ENCODE measurements around the gene XYLT2.

The XYLT2 gene

DNA sequence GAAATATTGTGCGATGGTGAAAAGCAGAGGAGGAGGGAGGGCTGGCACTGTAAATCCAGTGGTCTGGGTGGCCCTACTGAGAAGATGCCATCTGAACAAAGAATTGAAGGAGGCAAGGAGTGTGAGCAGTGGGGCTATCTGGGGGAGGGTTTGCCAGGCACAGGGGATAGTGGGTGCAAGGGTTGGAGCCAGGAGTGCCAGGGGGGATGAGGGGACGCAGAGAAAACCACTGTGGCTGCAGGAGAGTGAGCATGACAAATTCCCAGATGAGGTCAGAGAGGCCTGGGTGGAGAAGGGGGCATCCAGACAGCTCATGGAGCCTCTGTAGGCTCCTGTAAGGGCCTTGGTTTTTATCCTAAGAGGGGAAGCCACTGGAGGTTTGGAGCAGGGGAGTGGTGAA is 4.8 kb downstream of the XYLT2 start:
- no peak overlapping the region for H3K27ac ChIP-seq (ENCODE audit: low read depth, low read length)
- H3K9ac ChIP-seq (ENCODE audit: low read depth, low read length), result no peak overlapping the region
- H3K9me3 ChIP-seq (ENCODE audit: insufficient read depth, low read depth, low read length), result no peaks in the 10 kb centered on the region
- no peak overlapping the region for H3K4me3 ChIP-seq (ENCODE audit: low read length)
- H3K27me3 ChIP-seq (ENCODE audit: insufficient read depth, low read length), result no peaks in the 10 kb centered on the region
- WGBS, result 81% methylated on average over 2 of the region's 2 CpGs
- peaks cover 20% of the 10 kb centered on the region for H3K36me3 ChIP-seq (ENCODE audit: insufficient read depth, low read length)
- peaks cover 13% of the 10 kb centered on the region; the same call in 1 of the 2 replicates for H3K4me1 ChIP-seq (ENCODE audit: insufficient read depth, low read length)

DNA sequence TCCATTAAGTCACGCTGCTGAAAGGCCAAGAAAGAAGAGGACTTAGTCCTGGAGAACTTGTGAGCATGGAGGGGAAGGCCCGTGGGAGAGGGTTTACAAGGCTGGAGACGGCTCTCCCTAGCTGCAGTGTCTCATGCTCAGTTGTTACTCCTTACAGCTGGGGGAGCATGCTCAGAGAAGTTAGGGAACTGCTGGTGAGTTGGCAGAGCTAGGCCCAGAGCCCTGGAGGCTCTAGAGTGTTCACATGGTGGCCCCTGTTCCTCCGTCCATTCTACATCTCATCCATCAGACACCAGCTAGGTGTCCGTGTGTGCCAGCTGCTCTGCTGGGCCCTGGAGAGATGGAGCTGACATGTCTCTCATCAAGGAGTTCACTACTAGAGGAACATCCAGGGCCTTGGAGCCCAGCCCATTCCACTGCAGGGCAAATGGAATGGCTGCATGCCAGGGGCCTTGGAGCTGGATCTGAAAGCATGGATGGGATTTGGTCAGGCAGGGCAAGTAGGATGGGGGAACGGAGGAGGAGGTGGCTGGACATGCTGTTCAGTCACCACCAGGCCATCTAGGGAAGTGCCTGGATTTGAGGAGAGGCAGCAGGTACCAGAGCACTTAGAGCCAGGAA is 6.3 kb downstream of the XYLT2 start:
- no peaks in the 10 kb centered on the region for H3K27me3 ChIP-seq (ENCODE audit: insufficient read depth, low read length)
- WGBS, result 93% methylated on average over 6 of the region's 6 CpGs
- H3K9ac ChIP-seq (ENCODE audit: low read depth, low read length), result no peak overlapping the region
- H3K4me3 ChIP-seq (ENCODE audit: low read length), result no peak overlapping the region
- H3K27ac ChIP-seq (ENCODE audit: low read depth, low read length), result no peak overlapping the region
- H3K36me3 ChIP-seq (ENCODE audit: insufficient read depth, low read length), result peaks cover 35% of the 10 kb centered on the region
- no peaks in the 10 kb centered on the region for H3K9me3 ChIP-seq (ENCODE audit: insufficient read depth, low read depth, low read length)
- peaks cover 13% of the 10 kb centered on the region; the same call in 1 of the 2 replicates for H3K4me1 ChIP-seq (ENCODE audit: insufficient read depth, low read length)

GRCh38 chr17:50352693-50353599 is 7.0 kb downstream of the XYLT2 start:
- Histone ChIP-seq H3K4me1 (ENCODE audit: insufficient read depth, low read length) (peaks cover 7% of the 10 kb centered on the region; the same call in 1 of the 2 replicates), H3K27me3 (ENCODE audit: insufficient read depth, low read length) (no peaks in the 10 kb centered on the region), H3K36me3 (ENCODE audit: insufficient read depth, low read length) (peaks cover 40% of the 10 kb centered on the region), H3K9ac (ENCODE audit: low read depth, low read length) (no peak overlapping the region), H3K4me3 (ENCODE audit: low read length) (no peak overlapping the region), H3K9me3 (ENCODE audit: insufficient read depth, low read depth, low read length) (no peaks in the 10 kb centered on the region), H3K27ac (ENCODE audit: low read depth, low read length) (no peak overlapping the region)
- WGBS, result 91% methylated on average over 21 of the region's 21 CpGs

DNA sequence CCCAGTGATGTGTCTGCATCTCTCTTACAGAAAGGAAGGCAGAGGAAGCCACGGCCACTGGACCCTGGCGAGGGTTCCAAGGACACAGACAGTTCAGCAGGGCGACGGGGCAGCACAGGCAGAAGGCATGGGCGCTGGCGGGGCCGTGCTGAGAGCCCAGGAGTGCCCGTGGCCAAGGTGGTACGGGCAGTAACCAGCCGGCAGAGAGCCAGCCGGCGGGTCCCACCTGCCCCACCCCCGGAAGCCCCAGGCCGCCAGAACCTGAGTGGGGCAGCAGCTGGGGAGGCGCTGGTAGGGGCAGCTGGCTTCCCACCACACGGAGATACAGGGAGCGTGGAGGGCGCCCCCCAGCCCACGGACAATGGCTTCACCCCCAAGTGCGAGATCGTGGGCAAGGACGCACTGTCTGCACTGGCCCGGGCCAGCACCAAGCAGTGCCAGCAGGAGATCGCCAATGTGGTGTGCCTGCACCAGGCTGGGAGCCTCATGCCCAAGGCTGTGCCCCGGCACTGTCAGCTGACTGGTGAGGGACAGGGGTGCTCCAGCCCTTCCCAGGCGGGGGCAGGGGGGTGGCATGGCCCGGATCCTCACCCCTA is 7.8 kb downstream of the XYLT2 start:
- Histone ChIP-seq H3K4me3 (ENCODE audit: low read length) (no peak overlapping the region), H3K9me3 (ENCODE audit: insufficient read depth, low read depth, low read length) (no peaks in the 10 kb centered on the region), H3K4me1 (ENCODE audit: insufficient read depth, low read length) (peaks cover 1% of the 10 kb centered on the region; the same call in 1 of the 2 replicates), H3K9ac (ENCODE audit: low read depth, low read length) (no peak overlapping the region), H3K27me3 (ENCODE audit: insufficient read depth, low read length) (no peaks in the 10 kb centered on the region), H3K27ac (ENCODE audit: low read depth, low read length) (no peak overlapping the region), H3K36me3 (ENCODE audit: insufficient read depth, low read length) (peaks cover 47% of the 10 kb centered on the region)
- WGBS, result 94% methylated on average over 27 of the region's 27 CpGs

- Histone ChIP-seq H3K4me3 (ENCODE audit: low read length) (no peak overlapping the region), H3K4me1 (ENCODE audit: insufficient read depth, low read length) (no peaks in the 10 kb centered on the region), H3K27ac (ENCODE audit: low read depth, low read length) (no peak overlapping the region), H3K9ac (ENCODE audit: low read depth, low read length) (no peak overlapping the region), H3K27me3 (ENCODE audit: insufficient read depth, low read length) (no peaks in the 10 kb centered on the region), H3K36me3 (ENCODE audit: insufficient read depth, low read length) (peaks cover 52% of the 10 kb centered on the region), H3K9me3 (ENCODE audit: insufficient read depth, low read depth, low read length) (no peaks in the 10 kb centered on the region)
- 95% methylated on average over 15 of the region's 15 CpGs for WGBS
Observed at GRCh38 chr17:50354198-50354597, 8.3 kb downstream of the XYLT2 start.

- WGBS, result 96% methylated on average over 13 of the region's 13 CpGs
- no peak overlapping the region for H3K9ac ChIP-seq (ENCODE audit: low read depth, low read length)
- H3K27me3 ChIP-seq (ENCODE audit: insufficient read depth, low read length), result no peaks in the 10 kb centered on the region
- no peaks in the 10 kb centered on the region for H3K9me3 ChIP-seq (ENCODE audit: insufficient read depth, low read depth, low read length)
- peaks cover 58% of the 10 kb centered on the region for H3K36me3 ChIP-seq (ENCODE audit: insufficient read depth, low read length)
- no peak overlapping the region for H3K4me3 ChIP-seq (ENCODE audit: low read length)
- H3K4me1 ChIP-seq (ENCODE audit: insufficient read depth, low read length), result no peaks in the 10 kb centered on the region
- no peak overlapping the region for H3K27ac ChIP-seq (ENCODE audit: low read depth, low read length)
Observed at GRCh38 chr17:50354776-50355175, 8.8 kb downstream of the XYLT2 start.

- 100% methylated on average over 2 of the region's 4 CpGs for WGBS
- no peak overlapping the region for H3K4me3 ChIP-seq (ENCODE audit: low read length)
- H3K27ac ChIP-seq (ENCODE audit: low read depth, low read length), result no peak overlapping the region
- no peaks in the 10 kb centered on the region for H3K9me3 ChIP-seq (ENCODE audit: insufficient read depth, low read depth, low read length)
- H3K9ac ChIP-seq (ENCODE audit: low read depth, low read length), result no peak overlapping the region
- H3K27me3 ChIP-seq (ENCODE audit: insufficient read depth, low read length), result no peaks in the 10 kb centered on the region
- H3K36me3 ChIP-seq (ENCODE audit: insufficient read depth, low read length), result peaks cover 63% of the 10 kb centered on the region
- no peaks in the 10 kb centered on the region for H3K4me1 ChIP-seq (ENCODE audit: insufficient read depth, low read length)
Observed at GRCh38 chr17:50355336-50355700, 9.4 kb downstream of the XYLT2 start.

- no peaks in the 10 kb centered on the region for H3K27me3 ChIP-seq (ENCODE audit: insufficient read depth, low read length)
- H3K4me1 ChIP-seq (ENCODE audit: insufficient read depth, low read length), result no peaks in the 10 kb centered on the region
- peaks cover 63% of the 10 kb centered on the region for H3K36me3 ChIP-seq (ENCODE audit: insufficient read depth, low read length)
- no peaks in the 10 kb centered on the region for H3K9me3 ChIP-seq (ENCODE audit: insufficient read depth, low read depth, low read length)
- 96% methylated on average over 20 of the region's 20 CpGs for WGBS
- no peak overlapping the region for H3K4me3 ChIP-seq (ENCODE audit: low read length)
- H3K27ac ChIP-seq (ENCODE audit: low read depth, low read length), result no peak overlapping the region
- H3K9ac ChIP-seq (ENCODE audit: low read depth, low read length), result no peak overlapping the region
Observed at GRCh38 chr17:50355701-50356341, 9.9 kb downstream of the XYLT2 start.

- H3K4me1 ChIP-seq (ENCODE audit: insufficient read depth, low read length), result no peaks in the 10 kb centered on the region
- H3K9me3 ChIP-seq (ENCODE audit: insufficient read depth, low read depth, low read length), result no peaks in the 10 kb centered on the region
- no peak overlapping the region for H3K4me3 ChIP-seq (ENCODE audit: low read length)
- H3K36me3 ChIP-seq (ENCODE audit: insufficient read depth, low read length), result peaks cover 63% of the 10 kb centered on the region
- H3K9ac ChIP-seq (ENCODE audit: low read depth, low read length), result no peak overlapping the region
- whole genome bisulfite sequencing, result 96% methylated on average over 12 of the region's 12 CpGs
- H3K27ac ChIP-seq (ENCODE audit: low read depth, low read length), result no peak overlapping the region
- no peaks in the 10 kb centered on the region for H3K27me3 ChIP-seq (ENCODE audit: insufficient read depth, low read length)
Observed at GRCh38 chr17:50356418-50356817, 10.5 kb downstream of the XYLT2 start.

- no peaks in the 10 kb centered on the region for H3K27me3 ChIP-seq (ENCODE audit: insufficient read depth, low read length)
- 97% methylated on average over 12 of the region's 12 CpGs for WGBS
- H3K4me1 ChIP-seq (ENCODE audit: insufficient read depth, low read length), result no peaks in the 10 kb centered on the region
- H3K4me3 ChIP-seq (ENCODE audit: low read length), result no peak overlapping the region
- peaks cover 63% of the 10 kb centered on the region for H3K36me3 ChIP-seq (ENCODE audit: insufficient read depth, low read length)
- no peaks in the 10 kb centered on the region for H3K9me3 ChIP-seq (ENCODE audit: insufficient read depth, low read depth, low read length)
- no peak overlapping the region for H3K27ac ChIP-seq (ENCODE audit: low read depth, low read length)
- no peak overlapping the region for H3K9ac ChIP-seq (ENCODE audit: low read depth, low read length)
Observed at GRCh38 chr17:50356892-50357510, 11.1 kb downstream of the XYLT2 start.

Data from HUES64 (cell line).